Adipocyte (in vitro differentiated cells): ENCODE data around the gene POLR3A.

Source experiments
- DNase-seq: peaks from one replicate; pipeline ENCODE4 v3.0.0-alpha.2; 2015; ENCODE audit warnings: low read depth
- H3K27me3 ChIP-seq: replicated peaks from 2 replicates; pipeline ENCODE4 v1.7.0; 2013; ENCODE audit warnings: mild to moderate bottlenecking, low read length, moderate library complexity; ENCODE audit not compliant: control insufficient read depth, insufficient read depth
- H3K36me3 ChIP-seq: 2 replicates; pipeline ENCODE4 v1.7.0; 2013; ENCODE audit warnings: low read length, mild to moderate bottlenecking, moderate library complexity; ENCODE audit not compliant: control insufficient read depth, insufficient read depth, severe bottlenecking
- H3K4me1 ChIP-seq: 2 replicates; pipeline ENCODE4 v1.7.0; 2013; ENCODE audit warnings: mild to moderate bottlenecking, low read length, moderate library complexity; ENCODE audit not compliant: control insufficient read depth, insufficient read depth
- H3K4me3 ChIP-seq: 2 replicates; pipeline ENCODE4 v1.7.0; 2013; ENCODE audit warnings: mild to moderate bottlenecking, low read length, moderate library complexity
- H3K9ac ChIP-seq: 2 replicates; pipeline ENCODE4 v1.7.0; 2013; ENCODE audit warnings: mild to moderate bottlenecking, low read length, moderate library complexity
- H3K9me3 ChIP-seq: 2 replicates; pipeline ENCODE4 v1.7.0; 2013; ENCODE audit warnings: mild to moderate bottlenecking, low read length, moderate library complexity; ENCODE audit not compliant: control insufficient read depth

POLR3A gene

DNA sequence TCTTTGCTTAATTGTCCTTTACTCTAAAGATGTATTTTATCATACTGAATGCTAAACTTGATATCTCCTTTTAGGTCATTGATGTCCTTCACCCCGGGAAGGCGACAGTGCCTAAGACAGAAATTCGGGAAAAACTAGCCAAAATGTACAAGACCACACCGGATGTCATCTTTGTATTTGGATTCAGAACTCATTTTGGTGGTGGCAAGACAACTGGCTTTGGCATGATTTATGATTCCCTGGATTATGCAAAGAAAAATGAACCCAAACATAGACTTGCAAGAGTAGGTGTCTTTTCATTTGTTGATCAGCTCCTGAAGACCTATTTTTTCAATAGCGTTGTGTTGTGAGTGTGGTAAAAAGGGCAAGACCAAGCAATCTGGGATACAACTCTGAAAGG lies 6.1 kb upstream of the POLR3A start:
- DNase-seq: no peak
- Histone ChIP-seq H3K4me1 (peaks cover 43% of the 10 kb centered on the region), H3K27me3 (no peaks in the 10 kb centered on the region), H3K36me3 (peaks cover 55% of the 10 kb centered on the region), H3K9me3 (no peaks in the 10 kb centered on the region), H3K9ac (peak overlapping the region; percentile 55), H3K4me3 (peak overlapping the region; percentile 87)

DNA sequence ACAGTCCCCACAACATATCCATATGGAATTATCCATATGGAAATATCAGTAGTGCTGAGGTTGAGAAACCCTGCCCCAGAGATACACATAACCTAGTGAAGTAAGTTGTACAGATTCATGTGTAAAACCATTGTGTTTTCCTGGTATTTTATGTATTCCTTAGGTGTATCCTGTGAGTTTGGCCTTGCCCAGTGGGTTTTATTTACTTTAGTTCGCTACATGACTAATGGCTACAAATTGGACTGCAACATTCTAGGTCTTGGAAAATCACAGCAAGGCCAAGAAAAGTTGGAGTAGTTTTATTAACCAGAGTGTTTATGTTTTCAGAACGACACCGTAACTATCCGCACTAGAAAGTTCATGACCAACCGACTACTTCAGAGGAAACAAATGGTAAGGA lies 5.7 kb upstream of the POLR3A start:
- Histone ChIP-seq H3K4me3 (peak overlapping the region; percentile 87), H3K27me3 (no peaks in the 10 kb centered on the region), H3K9ac (peak overlapping the region; percentile 89), H3K9me3 (no peaks in the 10 kb centered on the region), H3K36me3 (peaks cover 51% of the 10 kb centered on the region), H3K4me1 (peaks cover 43% of the 10 kb centered on the region)
- DNase-seq: no peak

DNA sequence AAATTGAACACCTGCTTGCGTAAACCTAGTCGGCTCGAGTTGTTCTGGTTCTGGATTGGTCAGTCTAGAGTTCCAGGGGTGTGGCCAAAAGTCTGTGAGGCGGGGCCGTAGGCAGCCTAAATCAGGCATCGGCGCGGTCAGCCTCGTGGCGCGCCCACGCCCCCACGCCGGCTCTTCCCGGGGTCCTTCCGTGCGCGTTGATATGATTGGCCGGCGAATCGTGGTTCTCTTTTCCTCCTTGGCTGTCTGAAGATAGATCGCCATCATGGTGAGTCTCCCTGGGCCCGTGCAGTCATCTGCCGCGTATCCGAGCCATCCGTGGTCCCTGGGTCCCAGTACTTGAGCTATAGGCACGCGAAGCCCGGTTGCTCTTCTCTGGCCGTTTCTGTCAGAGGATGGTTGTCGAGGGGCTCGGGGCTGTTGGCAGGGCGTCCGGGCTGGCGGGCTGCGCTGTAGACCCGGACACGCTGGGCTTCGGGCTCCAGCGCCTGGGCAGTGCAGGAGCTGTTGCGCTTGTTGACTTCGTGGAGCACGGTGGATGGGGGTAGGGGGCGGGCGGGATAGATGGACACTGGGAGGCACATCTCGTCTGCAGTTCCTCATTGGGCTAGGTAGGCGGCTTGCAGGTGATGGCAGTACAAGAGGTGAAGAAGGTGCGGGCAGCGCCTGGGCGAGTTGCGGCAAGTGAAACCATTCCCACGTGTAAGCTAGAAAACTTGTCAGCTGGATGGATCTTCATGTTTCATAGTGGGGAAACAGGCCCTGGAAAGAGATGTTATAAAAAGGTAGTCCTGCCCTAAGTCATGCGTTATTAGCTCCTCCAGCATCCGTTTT lies 4.5 kb upstream of the POLR3A start, which contains the start of gene RPS24:
RPS24 (plus strand) TSS at position 227 of the 834 bp plus-strand sequence; CDS start at position 266, 39 bp downstream.
- Histone ChIP-seq H3K4me1 (peaks cover 41% of the 10 kb centered on the region), H3K36me3 (peaks cover 39% of the 10 kb centered on the region), H3K27me3 (no peaks in the 10 kb centered on the region), H3K4me3 (peak within 1 kb of the TSS; percentile 87), H3K9ac (peak within 1 kb of the TSS; percentile 89), H3K9me3 (no peaks in the 10 kb centered on the region)
- peak; percentile 99 for DNase-seq

DNA sequence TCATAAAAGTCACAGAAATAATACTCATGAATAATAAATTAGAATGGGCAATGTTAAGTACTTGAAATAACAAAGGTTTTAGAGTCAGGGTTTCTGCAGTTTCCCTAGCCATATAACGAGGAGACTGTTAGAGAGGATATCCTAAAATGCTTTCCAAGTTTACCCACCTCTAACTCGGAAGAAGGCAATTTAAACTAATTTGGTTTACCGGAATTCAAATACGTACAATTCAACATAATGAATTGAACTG lies 4.0 kb upstream of the POLR3A start:
- DNase-seq: no peak
- Histone ChIP-seq H3K27me3 (no peaks in the 10 kb centered on the region), H3K36me3 (peaks cover 34% of the 10 kb centered on the region), H3K9me3 (no peaks in the 10 kb centered on the region), H3K4me1 (peaks cover 47% of the 10 kb centered on the region), H3K4me3 (peak overlapping the region; percentile 87), H3K9ac (peak overlapping the region; percentile 74)

DNA sequence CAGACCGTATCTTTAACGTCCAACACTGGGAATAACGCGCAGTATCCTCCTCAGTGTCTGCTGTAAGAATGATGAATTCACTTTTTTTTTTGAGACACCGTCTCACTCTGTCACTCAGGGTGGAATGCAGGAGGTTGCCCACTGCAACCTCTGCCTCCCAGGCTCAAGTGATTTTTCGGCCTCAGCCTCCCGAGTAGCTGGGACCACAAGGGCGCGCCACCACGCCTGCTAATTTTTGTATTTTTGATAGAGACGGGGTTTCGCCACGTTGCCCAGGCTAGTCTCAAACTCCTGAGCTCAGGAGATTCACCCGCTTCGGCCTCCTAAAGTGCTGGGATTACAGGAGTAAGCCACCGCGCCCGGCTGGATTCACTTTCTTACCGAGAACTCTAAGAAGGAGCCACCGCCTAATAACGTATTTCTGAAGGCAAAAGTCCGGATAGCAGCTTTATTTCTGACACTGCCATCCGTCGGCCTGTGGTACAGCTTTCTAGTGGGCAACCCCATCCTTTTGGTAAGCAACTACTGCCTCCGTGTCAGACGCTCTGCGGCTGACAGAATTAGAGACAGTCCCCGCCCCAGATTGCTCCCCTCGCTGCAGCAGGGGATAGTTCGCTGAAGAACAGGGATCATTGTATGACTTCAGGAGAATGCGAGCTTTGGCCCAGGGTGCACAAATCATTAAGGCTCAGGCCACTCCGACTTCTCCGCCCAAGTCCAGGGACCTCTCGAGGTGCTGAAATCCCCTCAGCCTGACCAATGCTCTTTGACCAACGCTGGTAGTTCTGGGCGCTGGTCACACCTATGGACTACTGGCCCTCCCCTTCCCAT lies 662 bp downstream of the POLR3A start:
- peak; percentile 71 for DNase-seq
- Histone ChIP-seq H3K4me1 (peaks cover 17% of the 10 kb centered on the region), H3K9me3 (no peaks in the 10 kb centered on the region), H3K9ac (peak overlapping the region; percentile 97), H3K27me3 (no peaks in the 10 kb centered on the region), H3K36me3 (peaks cover 23% of the 10 kb centered on the region), H3K4me3 (peak overlapping the region; percentile 99)

DNA sequence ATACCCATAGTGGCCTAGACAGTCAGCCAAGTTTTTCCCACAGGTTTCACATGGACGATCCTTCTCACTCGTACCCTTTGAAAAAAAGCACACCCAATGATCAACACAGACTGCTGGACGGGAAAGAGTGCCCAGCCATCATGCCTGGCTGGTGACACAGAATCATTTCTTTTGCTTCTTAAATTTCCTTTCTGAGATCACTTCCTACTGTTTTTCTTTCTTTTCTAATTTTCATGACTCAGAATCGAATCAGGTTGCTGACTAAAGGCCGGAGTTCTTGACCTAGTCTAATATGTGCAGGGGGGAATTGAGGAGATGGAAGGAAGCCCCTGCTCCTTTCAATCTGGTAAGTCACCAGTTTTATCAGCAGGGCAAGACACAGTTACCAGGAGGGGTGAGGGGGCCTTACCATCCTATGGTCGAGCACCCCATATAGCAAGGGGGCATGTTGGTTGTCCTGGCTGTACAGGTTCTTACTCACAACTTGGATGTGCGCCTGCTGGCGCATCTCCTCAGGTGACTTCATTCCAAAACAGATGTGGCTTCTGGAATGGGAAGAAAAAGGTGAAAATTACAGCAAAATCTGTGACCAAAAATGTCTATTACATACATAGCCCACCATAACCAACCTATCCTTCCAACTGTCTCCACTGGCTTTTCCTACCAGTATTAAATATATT lies 3.5 kb downstream of the POLR3A start:
- Histone ChIP-seq H3K4me3 (no peak overlapping the region), H3K9me3 (no peaks in the 10 kb centered on the region), H3K9ac (no peak overlapping the region), H3K27me3 (no peaks in the 10 kb centered on the region), H3K4me1 (peaks cover 17% of the 10 kb centered on the region), H3K36me3 (peaks cover 52% of the 10 kb centered on the region)
- peak; percentile 20 for DNase-seq

DNA sequence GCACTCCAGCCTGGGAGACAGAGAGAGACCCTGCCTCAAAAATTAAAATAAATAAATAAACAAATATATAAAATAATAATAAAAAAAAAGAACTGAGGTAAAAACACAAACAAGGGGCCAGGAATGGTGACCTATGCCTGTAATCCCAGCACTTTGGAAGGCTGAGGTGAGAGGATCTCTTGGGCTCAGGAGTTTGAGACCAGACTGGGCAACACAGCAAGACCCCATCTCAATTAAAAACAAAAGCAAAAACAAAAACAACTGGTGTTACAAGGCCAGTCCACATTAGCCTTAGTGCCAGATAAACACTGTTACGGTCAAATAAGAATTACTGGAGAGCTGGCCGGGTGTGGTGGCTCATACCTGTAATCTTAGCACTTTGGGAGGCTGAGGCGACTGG lies 5.6 kb downstream of the POLR3A start:
- Histone ChIP-seq H3K36me3 (peaks cover 72% of the 10 kb centered on the region), H3K4me3 (no peak overlapping the region), H3K4me1 (peaks cover 11% of the 10 kb centered on the region), H3K9me3 (no peaks in the 10 kb centered on the region), H3K27me3 (no peaks in the 10 kb centered on the region), H3K9ac (no peak overlapping the region)
- no peak for DNase-seq

DNA sequence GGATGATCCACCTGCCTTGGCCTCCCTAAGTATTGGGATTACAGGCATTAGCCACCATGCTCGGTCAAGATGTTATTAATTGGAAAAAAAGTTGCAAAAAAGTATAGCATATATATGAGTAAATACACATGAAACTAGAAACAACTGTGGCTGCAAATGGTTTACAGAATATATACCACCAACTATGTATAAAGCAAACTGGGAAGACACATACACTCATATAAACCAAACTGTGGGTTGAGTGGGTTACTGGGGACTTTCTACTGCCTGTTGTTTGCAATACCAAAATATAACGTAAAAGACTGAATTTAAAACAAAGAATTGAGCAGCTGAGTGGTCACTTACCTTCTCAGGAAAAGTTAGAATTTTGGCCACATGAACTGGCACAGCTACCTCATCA lies 8.1 kb downstream of the POLR3A start:
- Histone ChIP-seq H3K27me3 (no peaks in the 10 kb centered on the region), H3K9ac (no peak overlapping the region), H3K4me3 (no peak overlapping the region), H3K36me3 (peaks cover 97% of the 10 kb centered on the region), H3K4me1 (no peaks in the 10 kb centered on the region), H3K9me3 (no peaks in the 10 kb centered on the region)
- no peak for DNase-seq

DNA sequence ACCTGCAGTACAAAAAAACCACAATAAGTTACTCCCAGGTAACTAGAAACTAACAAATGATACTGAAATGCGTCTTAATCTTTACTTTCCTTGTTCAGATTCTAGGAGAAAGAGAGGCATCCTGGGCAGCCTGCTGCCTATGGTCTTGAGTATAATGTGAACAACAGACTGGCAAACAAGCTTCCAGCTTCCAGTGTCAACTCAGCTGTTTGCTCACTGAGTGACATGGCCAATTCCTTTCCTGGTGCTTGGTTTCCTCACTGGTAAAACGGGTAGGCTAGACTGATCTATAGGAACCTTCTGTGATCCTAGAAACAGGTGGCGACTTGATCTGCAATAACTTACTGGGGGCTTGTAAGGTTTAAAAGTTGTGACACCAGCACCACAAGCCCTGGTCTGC lies 10.1 kb downstream of the POLR3A start:
- Histone ChIP-seq H3K4me3 (no peak overlapping the region), H3K36me3 (peaks cover 99% of the 10 kb centered on the region), H3K27me3 (no peaks in the 10 kb centered on the region)

DNA sequence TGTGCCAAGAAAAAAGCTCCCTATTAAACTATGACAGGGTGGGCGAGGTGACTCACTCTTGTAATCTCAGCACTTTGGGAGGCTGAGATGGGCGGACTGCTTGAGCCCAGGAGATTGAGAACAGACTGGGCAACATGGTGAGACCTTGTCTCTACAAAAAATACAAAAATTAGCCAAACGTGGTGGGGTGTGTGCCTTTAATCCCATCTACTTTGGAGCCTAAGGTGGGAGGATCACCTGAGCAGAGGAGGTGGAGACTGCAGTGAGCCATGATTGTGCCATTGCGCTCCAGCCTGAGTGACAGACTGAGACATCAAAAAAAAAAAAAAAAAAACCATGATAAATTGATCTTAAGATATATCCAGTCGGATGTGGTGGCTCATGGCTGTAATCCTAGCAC lies 11.5 kb downstream of the POLR3A start:
- Histone ChIP-seq H3K4me3 (no peak overlapping the region), H3K4me1 (peaks cover 7% of the 10 kb centered on the region), H3K27me3 (no peaks in the 10 kb centered on the region), H3K36me3 (peaks cover 94% of the 10 kb centered on the region), H3K9ac (no peak overlapping the region), H3K9me3 (no peaks in the 10 kb centered on the region)
- no peak for DNase-seq

More for the DNA sequence above, 10.1 kb downstream of the POLR3A start:
- no peaks in the 10 kb centered on the region for H3K9me3 ChIP-seq
- no peaks in the 10 kb centered on the region for H3K4me1 ChIP-seq
- no peak overlapping the region for H3K9ac ChIP-seq
- DNase-seq: no peak

DNA sequence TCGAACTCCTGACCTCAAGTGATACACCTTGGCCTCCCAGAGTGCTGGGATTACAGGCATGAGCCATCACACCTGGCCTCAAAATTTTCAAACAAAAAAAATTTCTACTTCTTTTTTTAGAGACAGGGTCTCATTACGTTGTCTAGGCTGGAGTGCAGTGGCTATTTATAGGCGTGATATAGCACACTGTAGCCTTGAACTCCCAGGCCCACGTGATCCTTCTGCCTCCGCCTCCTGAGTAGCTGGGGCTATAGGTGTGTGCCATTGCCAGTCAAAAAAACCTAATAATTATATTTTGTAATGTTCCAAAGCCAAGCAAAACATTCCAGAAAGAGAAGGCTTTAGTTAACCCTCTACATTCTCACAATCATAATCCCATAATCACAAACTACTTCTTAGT lies 13.8 kb downstream of the POLR3A start:
- Histone ChIP-seq H3K9me3 (no peaks in the 10 kb centered on the region), H3K4me1 (peaks cover 7% of the 10 kb centered on the region), H3K36me3 (peaks cover 94% of the 10 kb centered on the region), H3K4me3 (no peak overlapping the region), H3K27me3 (no peaks in the 10 kb centered on the region), H3K9ac (no peak overlapping the region)
- no peak for DNase-seq
